ENCODE measurements around the gene STK17B. TPM values are rescaled to one million over a fixed set of nuclear protein-coding genes. Genes with fewer than 3 reads are reported as not detected.

The STK17B gene
- total and polyA plus RNA-seq, 2 experiments from 2014 or later, result 5.7 to 13.7 TPM

- no peaks in the 10 kb centered on the region for H3K36me3 Mint-ChIP-seq (ENCODE audit: low read depth)
- no peak for TF ChIP-seq ETS1 (IDR thresholded peaks at IDR 0.05)
- Histone ChIP-seq H3K4me1 (ENCODE audit: insufficient read depth) (peaks cover 34% of the 10 kb centered on the region), H3K4me3 (peak overlapping the region; percentile 78), H3K9me2 (ENCODE audit: insufficient read depth) (no peaks in the 10 kb centered on the region), H2AFZ (peak overlapping the region; percentile 99), H3K27ac (ENCODE audit: low read depth) (no peak overlapping the region), H3F3A (replicated peaks; ENCODE audit: low read depth) (no peaks in the 10 kb centered on the region), H3K36me3 (ENCODE audit: insufficient read depth) (no peaks in the 10 kb centered on the region), H3K27me3 (ENCODE audit: insufficient read depth) (peaks cover 27% of the 10 kb centered on the region), H3K79me2 (replicated peaks; ENCODE audit: insufficient read depth) (peaks cover 30% of the 10 kb centered on the region), H3K4me2 (peak overlapping the region; percentile 92), H4K20me1 (replicated peaks; ENCODE audit: insufficient read depth) (0 out of 2 replicates have a peak, but pooled peaks cover 5% of the 10 kb centered on the region)
- no peak overlapping the region for H3K27ac Mint-ChIP-seq
- H3K4me1 Mint-ChIP-seq, result peaks cover 24% of the 10 kb centered on the region
- ATAC-seq (peak; percentile 3; the same call in 2 of the 3 replicates), DNase-seq (ENCODE audit: low spot score) (no peak)
- H3K4me3 Mint-ChIP-seq, result peak overlapping the region; percentile 80
- no peaks in the 10 kb centered on the region for H3K27me3 Mint-ChIP-seq (ENCODE audit: insufficient read depth, low read depth, poor library complexity)
- H3K9me3 Mint-ChIP-seq, result no peaks in the 10 kb centered on the region
These were observed 568 bp upstream of the STK17B start for GRCh38 chr2:196171946-196172345.

GRCh38 chr2:196170606-196171247 lies 651 bp downstream of the STK17B start:
- H3K27ac ChIP-seq (ENCODE audit: low read depth), result no peak overlapping the region; the same call in 1 of the 2 replicates
- DNase-seq (ENCODE audit: low spot score) (peak; percentile 20), ATAC-seq (peak; percentile 5)
- no peaks in the 10 kb centered on the region for H3F3A ChIP-seq (replicated peaks; ENCODE audit: low read depth)
- H4K20me1 ChIP-seq (replicated peaks; ENCODE audit: insufficient read depth), result 0 out of 2 replicates have a peak, but pooled peaks cover 5% of the 10 kb centered on the region
- peak overlapping the region; percentile 88 for H3K4me3 Mint-ChIP-seq
- H3K4me2 ChIP-seq, result peak overlapping the region; percentile 93
- H3K79me2 ChIP-seq (replicated peaks; ENCODE audit: insufficient read depth), result peaks cover 43% of the 10 kb centered on the region
- peak overlapping the region; percentile 82 for H2AFZ ChIP-seq
- H3K36me3 Mint-ChIP-seq (ENCODE audit: low read depth), result no peaks in the 10 kb centered on the region
- H3K4me3 ChIP-seq, result peak overlapping the region; percentile 89
- H3K27me3 Mint-ChIP-seq (ENCODE audit: insufficient read depth, low read depth, poor library complexity), result no peaks in the 10 kb centered on the region
- H3K9me3 Mint-ChIP-seq, result no peaks in the 10 kb centered on the region
- H3K27me3 ChIP-seq (ENCODE audit: insufficient read depth), result peaks cover 27% of the 10 kb centered on the region
- H3K36me3 ChIP-seq (ENCODE audit: insufficient read depth), result no peaks in the 10 kb centered on the region
- H3K4me1 ChIP-seq (ENCODE audit: insufficient read depth), result peaks cover 45% of the 10 kb centered on the region
- no peaks in the 10 kb centered on the region for H3K9me2 ChIP-seq (ENCODE audit: insufficient read depth)
- H3K4me1 Mint-ChIP-seq, result peaks cover 32% of the 10 kb centered on the region
- no peak overlapping the region for H3K27ac Mint-ChIP-seq
- TF ChIP-seq ZNF331 (CRISPR knock-in tag; IDR thresholded peaks at IDR 0.05; ENCODE audit: low read depth), result no peak
- no peak for TF ChIP-seq CREB1 (CRISPR knock-in tag; IDR thresholded peaks at IDR 0.05; ENCODE audit: low read depth)
- no peak for TF ChIP-seq EZH2 (IDR thresholded peaks at IDR 0.05; ENCODE audit: low read depth, unreplicated experiment)
- TF ChIP-seq POLR2AphosphoS5 (IDR thresholded peaks at IDR 0.05; ENCODE audit: low read depth), result no peak
- TF ChIP-seq STAT1 (IDR thresholded peaks at IDR 0.05; ENCODE audit: unreplicated experiment), result no peak
- TF ChIP-seq REST (IDR thresholded peaks at IDR 0.05; ENCODE audit: unreplicated experiment), result no peak
- no peak for TF ChIP-seq ZNF462 (CRISPR knock-in tag; IDR thresholded peaks at IDR 0.05)

Data from GM23338 (cell line).